Lung (tissue), 12 donors: ENCODE measurements around the gene MOB3B. TPM values are rescaled to one million over a fixed set of nuclear protein-coding genes. Genes with fewer than 3 reads are reported as not detected.

ENCODE experiments used
- ATAC-seq: fragments of 200-7000 bp; cut with Tn5 transposase; one replicate; pipeline ENCODE4 v1.9.1; 2020; ENCODE audit warnings: moderate number of reproducible peaks; ENCODE audit not compliant: insufficient read depth, low FRiP score
- DNase-seq, 3 donors: peaks; one replicate each; pipeline ENCODE4 v3.0.0-alpha.2; 2013 to 2017
- H3K27ac ChIP-seq, 2 donors: one replicate each; pipeline ENCODE4 v1.5.1; 2013; ENCODE audit warnings: mild to moderate bottlenecking in 2 of 2, moderate library complexity in 2 of 2, control low read depth in 1 of 2, inconsistent platforms in 1 of 2, low read depth in 1 of 2, low read length in 1 of 2
- H3K27me3 ChIP-seq, 3 donors: one replicate each; pipeline ENCODE4 v1.5.1; 2013; ENCODE audit warnings: low read length in 2 of 3; ENCODE audit not compliant: control insufficient read depth in 3 of 3, insufficient read depth in 3 of 3
- H3K36me3 ChIP-seq, 4 donors: one replicate each; pipeline ENCODE4 v1.5.1; 2013; ENCODE audit warnings: low read length in 4 of 4, mild to moderate bottlenecking in 1 of 4, moderate library complexity in 1 of 4; ENCODE audit not compliant: control insufficient read depth in 4 of 4, insufficient read depth in 4 of 4
- H3K4me1 ChIP-seq, 5 donors: one replicate each; pipeline ENCODE4 v1.5.1; 2013; ENCODE audit warnings: low read length in 5 of 5, mild to moderate bottlenecking in 2 of 5, moderate library complexity in 1 of 5; ENCODE audit not compliant: control insufficient read depth in 5 of 5, insufficient read depth in 5 of 5
- H3K4me3 ChIP-seq: one replicate; pipeline ENCODE4 v1.5.1; 2013; ENCODE audit warnings: mild to moderate bottlenecking, control low read depth, moderate library complexity
- H3K9ac ChIP-seq, 2 donors: one replicate each; pipeline ENCODE4 v1.5.1; 2013; ENCODE audit warnings: low read length in 2 of 2, control low read depth in 1 of 2; ENCODE audit not compliant: insufficient read depth in 1 of 2
- H3K9me3 ChIP-seq, 4 donors: one replicate each; pipeline ENCODE4 v1.5.1; 2013; ENCODE audit warnings: low read length in 3 of 4, mild to moderate bottlenecking in 1 of 4, moderate library complexity in 1 of 4; ENCODE audit not compliant: control insufficient read depth in 4 of 4, insufficient read depth in 3 of 4
- WGBS, 2 donors: extraction: QIAGEN DNeasy Blood & Tissue Kit; methylation state at CpG; one replicate each; pipeline ENCODE4 v1.1.7; 2013; 5-methylcytosine and 5-hydroxymethylcytosine counted together
- polyA plus RNA-seq, 2 donors: library from polyadenylated mRNA; stranded (reverse); fragments of 200-250 nt; gene quantifications; one replicate each; pipeline ENCODE4 v1.2.1, GENCODE V29; 2013
- total RNA-seq, 2 donors: library from RNA; depleted of rRNA in 1 of 2; stranded (reverse); fragments of >200 nt in 1 of 2; gene quantifications; one replicate each; pipeline ENCODE4 v1.2.1, GENCODE V29; 2014 to 2021
- TF ChIP-seq, protein P1 (sequence below): IDR thresholded peaks from 2 replicates; pipeline ENCODE4 v1.5.1; 2012; ENCODE audit warnings: mild to moderate bottlenecking; ENCODE audit errors: control extremely low read depth, extremely low read depth
- donor health status: control.
- donor health status: control.
- donor health status: Bipolar disorder and iron deficiency.
- donor health status: healthy.
- donor health status: DM: yes; HTN: yes; CAD: no.

The MOB3B gene
- total and polyA plus RNA-seq, 4 donors, result 1.6 to 12.9 (median 6.4) TPM

GRCh38 chr9:27331393-27331792 is 198.2 kb downstream of the MOB3B start:
- Histone ChIP-seq H3K9ac (no peak overlapping the region), H3K27me3 (no peaks in the 10 kb centered on the region), H3K36me3 (peaks cover 0 to 5% (median 2%) of the 10 kb centered on the region in 4 donors), H3K9me3 (no peaks in the 10 kb centered on the region), H3K27ac (no peak overlapping the region), H3K4me1 (peaks cover 0 to 12% (median 2%) of the 10 kb centered on the region in 5 donors), H3K4me3 (no peak overlapping the region)
- WGBS, 2 donors, result 82 to 87% methylated on average over 4 of the region's 4 CpGs
- TF ChIP-seq, protein P1, sequence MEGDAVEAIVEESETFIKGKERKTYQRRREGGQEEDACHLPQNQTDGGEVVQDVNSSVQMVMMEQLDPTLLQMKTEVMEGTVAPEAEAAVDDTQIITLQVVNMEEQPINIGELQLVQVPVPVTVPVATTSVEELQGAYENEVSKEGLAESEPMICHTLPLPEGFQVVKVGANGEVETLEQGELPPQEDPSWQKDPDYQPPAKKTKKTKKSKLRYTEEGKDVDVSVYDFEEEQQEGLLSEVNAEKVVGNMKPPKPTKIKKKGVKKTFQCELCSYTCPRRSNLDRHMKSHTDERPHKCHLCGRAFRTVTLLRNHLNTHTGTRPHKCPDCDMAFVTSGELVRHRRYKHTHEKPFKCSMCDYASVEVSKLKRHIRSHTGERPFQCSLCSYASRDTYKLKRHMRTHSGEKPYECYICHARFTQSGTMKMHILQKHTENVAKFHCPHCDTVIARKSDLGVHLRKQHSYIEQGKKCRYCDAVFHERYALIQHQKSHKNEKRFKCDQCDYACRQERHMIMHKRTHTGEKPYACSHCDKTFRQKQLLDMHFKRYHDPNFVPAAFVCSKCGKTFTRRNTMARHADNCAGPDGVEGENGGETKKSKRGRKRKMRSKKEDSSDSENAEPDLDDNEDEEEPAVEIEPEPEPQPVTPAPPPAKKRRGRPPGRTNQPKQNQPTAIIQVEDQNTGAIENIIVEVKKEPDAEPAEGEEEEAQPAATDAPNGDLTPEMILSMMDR, result no peak
- ATAC-seq (no peak), DNase-seq (no peak)

GRCh38 chr9:27329291-27329690 is 200.3 kb downstream of the MOB3B start:
- 78 to 84% methylated on average over 9 of the region's 9 CpGs for WGBS, 2 donors
- no peak overlapping the region for H3K4me3 ChIP-seq
- H3K36me3 ChIP-seq, result peaks cover 0 to 5% (median 2%) of the 10 kb centered on the region in 4 donors
- no peaks in the 10 kb centered on the region for H3K27me3 ChIP-seq
- DNase-seq, result no peak
- no peak overlapping the region for H3K27ac ChIP-seq
- H3K9ac ChIP-seq, result no peak overlapping the region
- no peak for ATAC-seq
- TF ChIP-seq, protein P1, result no peak
- peaks cover 0 to 7% (median 0%) of the 10 kb centered on the region in 5 donors for H3K4me1 ChIP-seq
- H3K9me3 ChIP-seq, result no peaks in the 10 kb centered on the region

GRCh38 chr9:27328483-27328882 is 201.1 kb downstream of the MOB3B start:
- no peaks in the 10 kb centered on the region for H3K9me3 ChIP-seq
- no peak overlapping the region for H3K9ac ChIP-seq
- TF ChIP-seq, protein P1, result no peak
- H3K27me3 ChIP-seq, result no peaks in the 10 kb centered on the region
- H3K4me1 ChIP-seq, result peaks cover 0 to 3% (median 0%) of the 10 kb centered on the region in 5 donors
- no peak overlapping the region for H3K4me3 ChIP-seq
- H3K36me3 ChIP-seq, result peaks cover 0 to 5% (median 2%) of the 10 kb centered on the region in 4 donors
- H3K27ac ChIP-seq, result no peak overlapping the region
- 80 to 88% methylated on average over 3 of the region's 3 CpGs for WGBS, 2 donors
- DNase-seq (no peak), ATAC-seq (no peak)

DNA sequence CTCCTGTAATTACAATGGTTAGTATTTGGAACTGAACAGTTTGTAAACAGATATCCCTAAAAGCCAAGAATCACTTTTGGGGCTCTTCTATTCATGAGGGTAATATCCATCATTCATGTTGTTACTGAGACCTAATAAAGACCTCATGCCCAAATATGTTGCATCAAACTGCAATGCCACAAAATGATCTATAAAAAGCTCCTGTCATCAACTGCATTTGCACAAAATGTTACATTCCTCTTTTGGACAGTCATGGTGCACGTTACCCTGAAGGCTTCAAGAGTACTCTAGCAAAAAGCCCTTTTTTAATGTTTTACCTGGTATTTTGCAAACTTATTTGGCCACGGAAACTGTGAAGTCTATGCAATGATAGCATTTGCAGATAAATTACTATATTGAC is 218.4 kb downstream of the MOB3B start:
- Histone ChIP-seq H3K9me3 (peaks cover 0 to 1% (median 0%) of the 10 kb centered on the region in 4 donors), H3K27ac (no peak overlapping the region), H3K4me3 (no peak overlapping the region), H3K36me3 (no peaks in the 10 kb centered on the region), H3K9ac (no peak overlapping the region), H3K4me1 (no peaks in the 10 kb centered on the region), H3K27me3 (no peaks in the 10 kb centered on the region)
- DNase-seq, result no peak
- ATAC-seq, result no peak
- 85 to 91% methylated on average over 2 of the region's 2 CpGs for WGBS, 2 donors
- TF ChIP-seq, protein P1, result no peak
